ENCODE results near the gene TSPEAR. TPM values are rescaled to one million over a fixed set of nuclear protein-coding genes. Genes with fewer than 3 reads are reported as not detected.
"Not testable (repeated sequence)": the region's sequence is repeated elsewhere in the genome, so short reads cannot be mapped to it uniquely, and the experiment has no call there.

TSPEAR gene
- total RNA-seq, 1 donor = not detected

DNA sequence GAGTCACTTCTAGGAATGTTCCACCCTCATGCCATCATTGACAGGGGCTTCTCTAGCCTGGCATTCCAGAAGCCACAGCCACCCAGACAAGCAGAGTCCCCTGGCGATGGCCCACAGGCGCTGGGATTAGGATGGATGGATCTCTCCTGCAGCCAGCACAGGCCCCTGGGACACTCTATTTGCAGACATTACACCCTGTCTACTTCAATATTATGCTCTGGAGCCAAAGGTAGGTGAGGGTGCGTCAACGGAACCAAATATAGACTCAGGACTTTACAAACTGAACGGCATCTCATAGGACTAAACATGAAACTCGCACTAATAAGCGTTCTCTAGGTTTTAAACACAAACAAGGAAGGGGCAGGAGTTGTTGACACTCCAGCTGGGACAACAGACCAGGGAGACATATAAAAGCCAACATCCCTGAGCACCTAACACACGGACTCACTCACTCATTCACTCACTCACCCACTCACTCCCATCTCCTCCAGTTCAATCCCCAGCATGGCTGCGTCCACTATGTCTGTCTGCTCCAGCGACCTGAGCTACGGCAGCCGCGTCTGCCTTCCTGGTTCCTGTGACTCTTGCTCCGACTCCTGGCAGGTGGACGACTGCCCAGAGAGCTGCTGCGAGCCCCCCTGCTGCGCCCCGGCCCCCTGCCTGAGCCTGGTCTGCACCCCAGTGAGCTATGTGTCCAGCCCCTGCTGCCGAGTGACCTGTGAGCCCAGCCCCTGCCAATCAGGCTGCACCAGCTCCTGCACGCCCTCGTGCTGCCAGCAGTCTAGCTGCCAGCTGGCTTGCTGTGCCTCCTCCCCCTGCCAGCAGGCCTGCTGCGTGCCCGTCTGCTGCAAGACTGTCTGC is 111.0 kb downstream of the TSPEAR start, which contains the start of gene KRTAP10-7:
Gene KRTAP10-7, plus strand, starts transcription at position 480 of the 861 bp plus-strand sequence. Its CDS starts 25 bp downstream, at position 505.
- not testable (repeated sequence) for DNase-seq (ENCODE audit: insufficient read length, low spot score, missing footprints); H3K4me1 ChIP-seq (ENCODE audit: insufficient read depth, low read length); H2AFZ ChIP-seq (ENCODE audit: low read length)

DNA sequence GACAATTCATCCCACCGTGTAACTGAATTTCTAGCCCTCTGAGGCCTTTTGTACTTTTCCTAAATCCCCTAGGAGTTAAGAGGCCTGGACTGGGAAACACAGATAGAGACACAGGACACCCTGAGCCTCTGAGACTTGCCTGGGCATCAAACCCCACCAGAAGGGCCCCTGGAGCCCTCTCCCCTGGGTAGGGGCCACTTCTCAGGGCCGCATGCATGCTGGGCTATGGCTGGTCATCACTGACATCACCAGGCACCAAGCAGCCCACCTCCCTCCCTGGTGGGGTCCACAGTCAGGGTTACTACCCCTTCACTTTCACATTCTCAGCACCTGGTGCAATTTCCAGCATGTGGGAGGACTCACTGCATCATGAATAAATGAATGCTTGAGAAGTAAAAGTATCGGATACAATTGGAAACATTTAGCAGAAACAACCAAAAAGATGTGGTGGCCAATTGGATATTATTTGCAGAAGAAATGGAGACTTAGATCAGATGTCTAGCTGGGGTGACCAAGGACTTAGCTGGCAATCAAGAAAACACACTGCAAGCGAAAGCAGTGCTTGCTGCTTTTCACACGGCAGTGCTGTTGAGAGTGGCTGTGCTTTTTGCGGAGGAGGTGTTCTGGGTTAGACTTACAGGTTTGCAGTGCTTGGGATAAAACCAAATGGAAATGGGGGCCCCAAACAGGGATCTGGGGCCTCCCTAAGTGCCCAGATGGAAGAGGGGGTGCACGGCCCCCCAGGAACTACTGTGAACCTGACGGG is 111.9 kb downstream of the TSPEAR start:
- no peak overlapping the region for H2AFZ ChIP-seq (ENCODE audit: low read length)
- no peak overlapping the region for H3K4me2 ChIP-seq (ENCODE audit: insufficient read depth, low read length)
- peaks cover 9% of the 10 kb centered on the region for H3K27me3 ChIP-seq (ENCODE audit: insufficient read depth, low read length)
- H3K9me3 ChIP-seq (ENCODE audit: low read depth, low read length) = no peaks in the 10 kb centered on the region
- DNase-seq (ENCODE audit: insufficient read length, low spot score, missing footprints) = peak; percentile 71
- no peaks in the 10 kb centered on the region for H3K79me2 ChIP-seq (ENCODE audit: insufficient read depth, low read length)
- TF ChIP-seq, protein P1, sequence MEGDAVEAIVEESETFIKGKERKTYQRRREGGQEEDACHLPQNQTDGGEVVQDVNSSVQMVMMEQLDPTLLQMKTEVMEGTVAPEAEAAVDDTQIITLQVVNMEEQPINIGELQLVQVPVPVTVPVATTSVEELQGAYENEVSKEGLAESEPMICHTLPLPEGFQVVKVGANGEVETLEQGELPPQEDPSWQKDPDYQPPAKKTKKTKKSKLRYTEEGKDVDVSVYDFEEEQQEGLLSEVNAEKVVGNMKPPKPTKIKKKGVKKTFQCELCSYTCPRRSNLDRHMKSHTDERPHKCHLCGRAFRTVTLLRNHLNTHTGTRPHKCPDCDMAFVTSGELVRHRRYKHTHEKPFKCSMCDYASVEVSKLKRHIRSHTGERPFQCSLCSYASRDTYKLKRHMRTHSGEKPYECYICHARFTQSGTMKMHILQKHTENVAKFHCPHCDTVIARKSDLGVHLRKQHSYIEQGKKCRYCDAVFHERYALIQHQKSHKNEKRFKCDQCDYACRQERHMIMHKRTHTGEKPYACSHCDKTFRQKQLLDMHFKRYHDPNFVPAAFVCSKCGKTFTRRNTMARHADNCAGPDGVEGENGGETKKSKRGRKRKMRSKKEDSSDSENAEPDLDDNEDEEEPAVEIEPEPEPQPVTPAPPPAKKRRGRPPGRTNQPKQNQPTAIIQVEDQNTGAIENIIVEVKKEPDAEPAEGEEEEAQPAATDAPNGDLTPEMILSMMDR (IDR thresholded peaks at IDR 0.05; ENCODE audit: extremely low read depth, low read depth, low read length) = no peak
- H3K4me1 ChIP-seq (ENCODE audit: insufficient read depth, low read length) = no peaks in the 10 kb centered on the region
- no peak overlapping the region for H3K27ac ChIP-seq (ENCODE audit: low read depth, low read length)
- H4K20me1 ChIP-seq (ENCODE audit: insufficient read depth, low read length) = no peaks in the 10 kb centered on the region
- H3K4me3 ChIP-seq (ENCODE audit: insufficient read depth, low read length) = no peak overlapping the region
- H3K36me3 ChIP-seq (ENCODE audit: insufficient read depth, low read length) = no peaks in the 10 kb centered on the region

More for the DNA sequence above, 111.0 kb downstream of the TSPEAR start, which contains the start of gene KRTAP10-7:
- H3K27me3 ChIP-seq (ENCODE audit: insufficient read depth, low read length); H3K4me3 ChIP-seq (ENCODE audit: insufficient read depth, low read length); H3K79me2 ChIP-seq (ENCODE audit: insufficient read depth, low read length); H3K36me3 ChIP-seq (ENCODE audit: insufficient read depth, low read length); H3K4me2 ChIP-seq (ENCODE audit: insufficient read depth, low read length); H3K9me3 ChIP-seq (ENCODE audit: low read depth, low read length); H4K20me1 ChIP-seq (ENCODE audit: insufficient read depth, low read length); H3K27ac ChIP-seq (ENCODE audit: low read depth, low read length): not testable (repeated sequence)

DNA sequence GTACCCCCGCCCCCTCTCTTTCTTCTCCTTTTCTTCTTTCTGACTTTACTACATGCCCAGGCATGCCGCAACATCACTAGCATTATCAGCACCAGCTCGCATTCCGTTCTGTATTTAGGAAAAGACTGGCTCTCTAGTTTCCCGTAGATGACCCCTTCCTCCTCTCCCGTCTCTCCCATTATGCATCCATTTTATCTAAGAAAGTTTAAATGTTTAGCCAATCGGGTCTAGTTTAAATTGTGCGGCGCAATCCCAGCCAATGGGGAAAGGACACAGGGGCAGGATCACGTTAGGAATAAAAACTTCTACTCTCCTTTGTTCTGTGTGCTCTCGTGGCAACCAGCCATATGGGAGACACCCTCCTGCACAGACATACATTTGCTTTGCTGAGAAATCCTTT is 113.3 kb downstream of the TSPEAR start:
- H3K4me2 ChIP-seq (ENCODE audit: insufficient read depth, low read length) = no peak overlapping the region
- no peak overlapping the region for H3K4me3 ChIP-seq (ENCODE audit: insufficient read depth, low read length)
- no peaks in the 10 kb centered on the region for H3K4me1 ChIP-seq (ENCODE audit: insufficient read depth, low read length)
- H3K27ac ChIP-seq (ENCODE audit: low read depth, low read length) = no peak overlapping the region
- TF ChIP-seq, protein P1 (IDR thresholded peaks at IDR 0.05; ENCODE audit: extremely low read depth, low read depth, low read length) = no peak
- no peaks in the 10 kb centered on the region for H3K36me3 ChIP-seq (ENCODE audit: insufficient read depth, low read length)
- H3K79me2 ChIP-seq (ENCODE audit: insufficient read depth, low read length) = no peaks in the 10 kb centered on the region
- no peak overlapping the region for H2AFZ ChIP-seq (ENCODE audit: low read length)
- DNase-seq (ENCODE audit: insufficient read length, low spot score, missing footprints) = no peak
- no peaks in the 10 kb centered on the region for H4K20me1 ChIP-seq (ENCODE audit: insufficient read depth, low read length)
- H3K27me3 ChIP-seq (ENCODE audit: insufficient read depth, low read length) = peaks cover 19% of the 10 kb centered on the region
- H3K9me3 ChIP-seq (ENCODE audit: low read depth, low read length) = no peaks in the 10 kb centered on the region

DNA sequence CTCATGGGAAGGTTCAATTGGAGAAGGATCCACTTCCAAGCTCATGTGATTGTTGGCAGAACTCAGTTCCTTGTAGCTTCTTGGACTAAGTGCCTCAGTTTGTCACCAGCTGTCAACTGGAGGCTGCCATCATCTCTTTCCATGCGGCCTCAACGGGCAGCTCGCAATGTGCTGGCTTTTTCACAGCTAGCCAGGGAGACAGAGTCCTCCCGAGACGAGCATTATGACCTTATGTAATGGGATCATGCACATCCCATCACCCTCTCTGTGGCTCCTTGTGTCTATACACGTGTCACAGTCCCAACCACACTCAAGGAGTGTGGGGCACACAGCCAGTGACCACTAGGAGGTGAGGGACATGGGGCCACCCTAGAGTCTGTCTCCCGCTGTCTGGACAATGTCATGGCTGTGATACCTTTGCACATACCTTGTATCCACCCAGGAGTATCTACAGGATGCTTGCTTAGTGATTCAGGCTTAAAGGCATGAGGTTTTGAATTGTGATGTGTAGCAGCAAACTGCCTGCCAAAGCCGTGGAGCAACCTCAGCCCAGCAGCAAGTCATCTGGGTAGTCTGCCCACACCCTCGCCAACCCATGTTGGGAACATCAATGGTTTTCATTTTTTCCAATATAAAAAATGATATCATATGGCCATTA is 115.2 kb downstream of the TSPEAR start:
- H3K27me3 ChIP-seq (ENCODE audit: insufficient read depth, low read length) = peaks cover 30% of the 10 kb centered on the region
- no peak overlapping the region for H3K4me2 ChIP-seq (ENCODE audit: insufficient read depth, low read length)
- no peaks in the 10 kb centered on the region for H4K20me1 ChIP-seq (ENCODE audit: insufficient read depth, low read length)
- no peaks in the 10 kb centered on the region for H3K36me3 ChIP-seq (ENCODE audit: insufficient read depth, low read length)
- no peak overlapping the region for H3K4me3 ChIP-seq (ENCODE audit: insufficient read depth, low read length)
- no peak overlapping the region for H3K27ac ChIP-seq (ENCODE audit: low read depth, low read length)
- H3K9me3 ChIP-seq (ENCODE audit: low read depth, low read length) = no peaks in the 10 kb centered on the region
- no peak overlapping the region for H2AFZ ChIP-seq (ENCODE audit: low read length)
- TF ChIP-seq, protein P1 (IDR thresholded peaks at IDR 0.05; ENCODE audit: extremely low read depth, low read depth, low read length) = no peak
- no peaks in the 10 kb centered on the region for H3K79me2 ChIP-seq (ENCODE audit: insufficient read depth, low read length)
- DNase-seq (ENCODE audit: insufficient read length, low spot score, missing footprints) = no peak
- H3K4me1 ChIP-seq (ENCODE audit: insufficient read depth, low read length) = no peaks in the 10 kb centered on the region

All from osteoblast (primary cell).